Kidney (tissue), 14 donors: ENCODE measurements around the gene KSR1. TPM values are rescaled to one million over a fixed set of nuclear protein-coding genes. Genes with fewer than 3 reads are reported as not detected.

ENCODE experiments used
- DNase-seq, 5 donors: peaks; one replicate each; pipeline ENCODE4 v3.0.0-alpha.2; 2013 to 2020
- FAIRE-seq: peaks from 2 replicates; lab custom pipeline; 2012; peaks lifted over from hg19 to GRCh38; lab: Jason Lieb, UNC
- H3K27ac ChIP-seq, 2 donors: one replicate each; pipeline ENCODE4 v1.7.0; 2013; ENCODE audit warnings: low read depth in 2 of 2, low read length in 2 of 2, inconsistent platforms in 1 of 2
- H3K27me3 ChIP-seq: one replicate; pipeline ENCODE4 v1.7.1; 2013; ENCODE audit warnings: low read length, inconsistent platforms; ENCODE audit not compliant: control insufficient read depth, insufficient read depth
- H3K36me3 ChIP-seq, 3 donors: one replicate each; pipeline versions ENCODE4 v1.7.0 to v1.7.1; 2013; ENCODE audit warnings: low read length in 3 of 3, control low read depth in 1 of 3, inconsistent platforms in 1 of 3; ENCODE audit not compliant: insufficient read depth in 3 of 3, control insufficient read depth in 2 of 3
- H3K4me1 ChIP-seq, 3 donors: one replicate each; pipeline versions ENCODE4 v1.7.0 to v1.7.1; 2013; ENCODE audit warnings: low read length in 3 of 3, inconsistent platforms in 1 of 3, low read depth in 1 of 3; ENCODE audit not compliant: control insufficient read depth in 2 of 3, insufficient read depth in 2 of 3
- H3K4me3 ChIP-seq, 3 donors: one replicate each; pipeline versions ENCODE4 v1.7.0 to v1.8.1; 2013; ENCODE audit warnings: low read length in 3 of 3, control low read depth in 1 of 3, inconsistent platforms in 1 of 3
- H3K9ac ChIP-seq, 3 donors: one replicate each; pipeline versions ENCODE4 v1.7.0 to v1.7.1; 2013; ENCODE audit warnings: low read length in 3 of 3, control low read depth in 1 of 3, inconsistent platforms in 1 of 3
- H3K9me3 ChIP-seq, 3 donors: one replicate each; pipeline versions ENCODE4 v1.7.0 to v1.7.1; 2013; ENCODE audit warnings: low read length in 3 of 3, control low read depth in 1 of 3, inconsistent platforms in 1 of 3; ENCODE audit not compliant: control insufficient read depth in 2 of 3, insufficient read depth in 1 of 3
- intact Hi-C: fragments of 100-400 bp; cut with DNase I; formaldehyde crosslinking; loops from one replicate; pipeline ENCODE4 v1.11.1; 2022
- polyA plus RNA-seq: library from polyadenylated mRNA; stranded (reverse); fragments of 350-450 nt; fragmentation: Illumina TruSeq; extraction: RNeasy Lipid Tissue Mini Kit (QIAGEN cat#74804); gene quantifications from one replicate; pipeline ENCODE4 v1.2.3, GENCODE V29; 2014; ENCODE audit warnings: low read depth, low replicate concordance; ENCODE audit not compliant: insufficient read depth
- total RNA-seq: library from RNA; stranded (reverse); fragmentation: NEBNext Ultra II Directional; extraction: Animal tissue kit (Norgen Biotek cat#: 25700); gene quantifications from one replicate; pipeline ENCODE4 v1.2.1, GENCODE V29; 2021
- TF ChIP-seq, protein P1 (sequence below): IDR thresholded peaks from 3 replicates; pipeline ENCODE4 v1.5.1; 2012; ENCODE audit warnings: mild to moderate bottlenecking, moderate library complexity, borderline replicate concordance; ENCODE audit not compliant: insufficient read depth; ENCODE audit errors: extremely low read depth
- donor health status: control.
- donor health status: control.
- donor health status: control.
- donor health status: control.
- donor health status: control.
- donor health status: DM: yes; HTN: yes; CAD: no.
- donor health status: Normal renal cell carcinoma (clear cell type).

The KSR1 gene
- total and polyA plus RNA-seq, 2 donors from 2014 or later: 11.7 to 97.3 TPM

DNA sequence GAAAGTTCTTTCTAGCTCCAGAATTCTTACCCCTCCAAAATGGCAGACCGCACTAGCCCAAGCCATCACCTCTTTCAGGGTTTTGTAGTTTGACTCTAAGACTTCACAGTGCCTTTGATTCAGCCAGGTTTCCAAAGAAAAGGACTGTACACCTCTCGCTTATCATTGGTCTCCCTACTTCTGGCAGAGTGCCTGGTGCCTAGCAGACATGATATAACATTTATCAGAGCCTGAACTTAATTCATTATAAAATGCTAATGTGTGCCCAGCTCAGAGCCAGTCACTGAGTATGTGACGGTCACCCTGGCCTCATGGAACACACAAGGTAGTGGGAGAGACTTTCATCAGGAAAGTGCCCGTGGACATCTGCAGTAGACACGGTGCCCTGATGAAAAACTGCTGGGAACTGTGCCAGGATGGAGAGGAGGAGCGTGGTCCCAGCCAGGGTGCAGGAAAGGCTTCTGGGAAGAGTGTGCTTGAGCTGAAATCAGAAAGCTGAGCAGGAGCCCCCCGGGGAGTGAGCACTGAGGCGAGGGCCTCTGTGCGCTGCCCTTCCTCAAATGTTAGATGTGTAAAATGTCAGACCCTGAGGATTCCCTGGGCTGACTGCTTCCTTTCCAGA, 140.4 kb downstream of the KSR1 start:
- no peaks in the 10 kb centered on the region for H3K9me3 ChIP-seq
- H3K27me3 ChIP-seq: no peaks in the 10 kb centered on the region
- peak overlapping the region in 1 of 2 donors; percentile 26 for H3K27ac ChIP-seq
- TF ChIP-seq, protein P1, sequence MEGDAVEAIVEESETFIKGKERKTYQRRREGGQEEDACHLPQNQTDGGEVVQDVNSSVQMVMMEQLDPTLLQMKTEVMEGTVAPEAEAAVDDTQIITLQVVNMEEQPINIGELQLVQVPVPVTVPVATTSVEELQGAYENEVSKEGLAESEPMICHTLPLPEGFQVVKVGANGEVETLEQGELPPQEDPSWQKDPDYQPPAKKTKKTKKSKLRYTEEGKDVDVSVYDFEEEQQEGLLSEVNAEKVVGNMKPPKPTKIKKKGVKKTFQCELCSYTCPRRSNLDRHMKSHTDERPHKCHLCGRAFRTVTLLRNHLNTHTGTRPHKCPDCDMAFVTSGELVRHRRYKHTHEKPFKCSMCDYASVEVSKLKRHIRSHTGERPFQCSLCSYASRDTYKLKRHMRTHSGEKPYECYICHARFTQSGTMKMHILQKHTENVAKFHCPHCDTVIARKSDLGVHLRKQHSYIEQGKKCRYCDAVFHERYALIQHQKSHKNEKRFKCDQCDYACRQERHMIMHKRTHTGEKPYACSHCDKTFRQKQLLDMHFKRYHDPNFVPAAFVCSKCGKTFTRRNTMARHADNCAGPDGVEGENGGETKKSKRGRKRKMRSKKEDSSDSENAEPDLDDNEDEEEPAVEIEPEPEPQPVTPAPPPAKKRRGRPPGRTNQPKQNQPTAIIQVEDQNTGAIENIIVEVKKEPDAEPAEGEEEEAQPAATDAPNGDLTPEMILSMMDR: no peak
- peaks cover 0 to 7% (median 4%) of the 10 kb centered on the region in 3 donors for H3K4me1 ChIP-seq
- FAIRE-seq: no peak
- intact Hi-C loops: loop anchor here (10.0 kb wide), 1 partner anchor 232 kb away; no protein-coding TSS in a partner anchor
- no peak overlapping the region for H3K9ac ChIP-seq
- peaks cover 0 to 11% (median 0%) of the 10 kb centered on the region in 3 donors for H3K36me3 ChIP-seq
- no peak for DNase-seq
- H3K4me3 ChIP-seq: no peak overlapping the region

DNA sequence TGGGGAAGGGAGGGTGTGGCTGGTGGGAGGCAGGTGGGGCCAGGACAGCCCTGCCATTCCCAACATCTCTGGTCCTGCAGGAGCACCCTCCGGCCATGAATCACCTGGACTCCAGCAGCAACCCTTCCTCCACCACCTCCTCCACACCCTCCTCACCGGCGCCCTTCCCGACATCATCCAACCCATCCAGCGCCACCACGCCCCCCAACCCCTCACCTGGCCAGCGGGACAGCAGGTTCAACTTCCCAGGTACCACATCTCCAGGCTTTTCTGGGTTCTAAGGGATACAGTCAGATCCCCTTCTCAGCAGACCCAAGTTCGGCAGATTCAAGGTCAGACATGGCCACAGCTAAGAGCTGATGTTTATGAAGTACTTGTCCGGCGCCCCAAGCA, 140.9 kb downstream of the KSR1 start:
- no peak for FAIRE-seq
- no peaks in the 10 kb centered on the region for H3K27me3 ChIP-seq
- peaks cover 0 to 4% (median 0%) of the 10 kb centered on the region in 3 donors for H3K4me1 ChIP-seq
- intact Hi-C loops: loop anchor here (10.0 kb wide), 1 partner anchor 232 kb away; no protein-coding TSS in a partner anchor
- H3K9ac ChIP-seq: no peak overlapping the region
- TF ChIP-seq, protein P1: no peak
- H3K36me3 ChIP-seq: peaks cover 0 to 10% (median 0%) of the 10 kb centered on the region in 3 donors
- DNase-seq: peak in 1 of 5 donors; percentile 67
- no peaks in the 10 kb centered on the region for H3K9me3 ChIP-seq
- no peak overlapping the region for H3K4me3 ChIP-seq
- no peak overlapping the region for H3K27ac ChIP-seq

DNA sequence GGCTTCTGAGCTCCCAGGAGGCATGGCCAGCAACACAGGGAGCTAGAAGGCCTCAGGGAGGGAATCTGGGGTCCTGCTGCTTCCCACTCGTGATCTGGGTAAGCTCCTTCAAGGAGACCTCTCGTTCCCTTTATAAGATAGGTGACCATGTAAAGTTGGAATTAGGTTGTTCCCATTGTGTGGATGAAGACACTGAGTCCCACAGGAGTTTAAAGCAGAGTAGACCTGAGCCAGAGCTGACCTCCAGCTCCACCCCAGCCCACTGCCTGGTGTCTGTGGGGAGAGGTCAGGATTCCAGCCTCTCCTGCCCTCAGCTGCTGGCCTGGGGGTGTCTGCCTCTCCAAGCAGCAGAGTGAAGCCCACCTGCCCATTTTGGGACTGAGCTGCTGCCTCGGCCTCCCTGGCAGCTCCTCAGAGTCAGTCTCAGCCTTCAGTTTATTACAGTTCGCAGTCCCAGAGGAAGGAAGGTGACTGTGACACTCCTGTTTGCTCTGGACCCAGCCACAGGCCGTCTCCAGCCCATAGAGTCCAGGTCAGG, 141.6 kb downstream of the KSR1 start:
- TF ChIP-seq, protein P1: no peak
- H3K4me3 ChIP-seq: no peak overlapping the region
- H3K9me3 ChIP-seq: no peaks in the 10 kb centered on the region
- no peaks in the 10 kb centered on the region for H3K27me3 ChIP-seq
- intact Hi-C loops: loop anchor here (10.0 kb wide), 1 partner anchor 233 kb away; no protein-coding TSS in a partner anchor
- no peak overlapping the region for H3K9ac ChIP-seq
- FAIRE-seq (no peak), DNase-seq (peak in 1 of 5 donors; percentile 46)
- H3K27ac ChIP-seq: no peak overlapping the region
- peaks cover 0 to 9% (median 0%) of the 10 kb centered on the region in 3 donors for H3K36me3 ChIP-seq
- H3K4me1 ChIP-seq: peaks cover 0 to 6% (median 0%) of the 10 kb centered on the region in 3 donors
